Ishikawa (cell line): Measurements from ENCODE around the gene SIRT2.

Experiments used
- CEBPB ChIP-seq: IDR thresholded peaks from 2 replicates; pipeline ENCODE4 v1.6.1; 2012
- CREB1 ChIP-seq: IDR thresholded peaks from 2 replicates; pipeline ENCODE4 v1.6.1; 2012; ENCODE audit warnings: low read depth
- EGR1 ChIP-seq: IDR thresholded peaks from 2 replicates; pipeline ENCODE4 v1.6.1; 2012
- EP300 ChIP-seq: IDR thresholded peaks from 2 replicates; pipeline ENCODE4 v1.6.1; 2012; ENCODE audit warnings: borderline replicate concordance
- FOXM1 ChIP-seq: IDR thresholded peaks from 2 replicates; pipeline ENCODE4 v1.6.1; 2012; ENCODE audit warnings: low read depth, borderline replicate concordance
- MAX ChIP-seq: IDR thresholded peaks from 2 replicates; pipeline ENCODE4 v1.6.1; 2012
- NFIC ChIP-seq: IDR thresholded peaks from 2 replicates; pipeline ENCODE4 v1.6.1; 2012
- RAD21 ChIP-seq: IDR thresholded peaks from 2 replicates; pipeline ENCODE4 v1.6.1; 2012; ENCODE audit warnings: low read depth
- REST ChIP-seq: IDR thresholded peaks from 2 replicates; pipeline ENCODE4 v1.6.1; 2012; ENCODE audit warnings: low read depth, mild to moderate bottlenecking
- TAF1 ChIP-seq: IDR thresholded peaks from 2 replicates; pipeline ENCODE4 v1.6.1; 2012; ENCODE audit warnings: low read depth, mild to moderate bottlenecking
- TCF12 ChIP-seq: IDR thresholded peaks from 2 replicates; pipeline ENCODE4 v1.6.1; 2012; ENCODE audit warnings: low read depth
- TEAD4 ChIP-seq: IDR thresholded peaks from 2 replicates; pipeline ENCODE4 v1.6.1; 2012
- YY1 ChIP-seq: IDR thresholded peaks from 2 replicates; pipeline ENCODE4 v1.6.1; 2012; ENCODE audit warnings: low read depth
- ZBTB7A ChIP-seq: IDR thresholded peaks from 2 replicates; pipeline ENCODE4 v1.6.1; 2012; ENCODE audit warnings: low read depth
- TF ChIP-seq, protein P1 (sequence below): IDR thresholded peaks from 2 replicates; pipeline ENCODE4 v1.6.1; 2012

The SIRT2 gene

DNA sequence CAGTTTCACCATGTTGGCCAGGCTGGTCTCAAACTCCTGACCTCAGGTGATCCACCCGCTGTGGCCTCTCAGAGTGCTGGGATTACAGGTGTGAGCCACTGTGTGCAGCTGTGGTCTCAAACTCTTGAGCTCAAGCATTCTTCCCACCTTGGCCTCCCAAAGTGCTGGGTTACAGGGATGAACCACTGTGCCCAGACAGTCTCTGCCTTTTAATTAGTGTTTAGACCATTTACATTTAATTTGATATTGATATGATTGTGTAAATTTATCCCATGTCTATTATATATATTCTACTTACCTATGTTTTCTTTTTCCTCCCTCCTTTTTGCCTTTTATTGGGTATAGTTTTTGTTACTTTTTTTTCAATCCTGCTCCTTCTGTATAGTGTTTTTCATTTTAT lies 2.3 kb upstream of the SIRT2 start:
- TF ChIP-seq YY1 (no peak), ZBTB7A (no peak), TCF12 (no peak), FOXM1 (no peak), EGR1 (no peak), TAF1 (no peak), TEAD4 (no peak), MAX (no peak), CREB1 (no peak), RAD21 (no peak), REST (no peak), EP300 (no peak), CEBPB (no peak), NFIC (no peak)
- TF ChIP-seq, protein P1, sequence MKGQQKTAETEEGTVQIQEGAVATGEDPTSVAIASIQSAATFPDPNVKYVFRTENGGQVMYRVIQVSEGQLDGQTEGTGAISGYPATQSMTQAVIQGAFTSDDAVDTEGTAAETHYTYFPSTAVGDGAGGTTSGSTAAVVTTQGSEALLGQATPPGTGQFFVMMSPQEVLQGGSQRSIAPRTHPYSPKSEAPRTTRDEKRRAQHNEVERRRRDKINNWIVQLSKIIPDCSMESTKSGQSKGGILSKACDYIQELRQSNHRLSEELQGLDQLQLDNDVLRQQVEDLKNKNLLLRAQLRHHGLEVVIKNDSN: no peak

GRCh38 chr19:38900743-38901190 lies 1.3 kb upstream of the SIRT2 start:
- TF ChIP-seq ZBTB7A (no peak), RAD21 (no peak), TCF12 (no peak), YY1 (no peak), CREB1 (no peak), TAF1 (no peak), EP300 (no peak), FOXM1 (no peak)

GRCh38 chr19:38900202-38900629 lies 798 bp upstream of the SIRT2 start:
- TF ChIP-seq TEAD4: no peak
- TF ChIP-seq TAF1: 0 out of 2 replicates have a peak, but pooled peaks have one; percentile 18
- TF ChIP-seq, protein P1: peak; percentile 83
- TF ChIP-seq FOXM1: no peak

GRCh38 chr19:38898788-38899446 lies 501 bp downstream of the SIRT2 start:
- TF ChIP-seq NFIC: no peak
- TF ChIP-seq EGR1: no peak
- no peak for TF ChIP-seq EP300

DNA sequence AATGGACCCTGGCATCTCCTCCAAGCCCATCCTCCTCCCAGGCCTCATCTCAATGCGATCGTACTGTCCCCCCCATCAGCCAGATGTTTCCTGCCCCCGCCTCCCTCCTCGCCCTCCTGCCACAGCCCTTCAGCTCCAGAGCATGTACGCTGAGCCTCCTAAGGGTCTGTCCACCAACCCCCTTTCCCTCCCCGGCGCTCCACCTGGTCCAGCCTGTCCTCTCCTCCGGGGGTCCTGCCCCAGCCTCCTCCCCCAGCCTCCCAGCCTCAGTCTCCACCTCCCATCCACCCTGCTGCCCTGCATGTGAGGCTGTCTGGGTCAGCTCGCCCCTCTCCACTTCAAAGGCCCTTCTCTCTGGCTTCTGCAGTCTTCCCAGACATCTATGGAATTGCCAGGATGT lies 4.5 kb downstream of the SIRT2 start:
- TF ChIP-seq MAX: no peak
- no peak for TF ChIP-seq RAD21
- TF ChIP-seq REST: no peak
- TF ChIP-seq ZBTB7A: no peak
- TF ChIP-seq FOXM1: no peak
- no peak for TF ChIP-seq CEBPB
- no peak for TF ChIP-seq EGR1
- TF ChIP-seq YY1: no peak
- TF ChIP-seq, protein P1: no peak

DNA sequence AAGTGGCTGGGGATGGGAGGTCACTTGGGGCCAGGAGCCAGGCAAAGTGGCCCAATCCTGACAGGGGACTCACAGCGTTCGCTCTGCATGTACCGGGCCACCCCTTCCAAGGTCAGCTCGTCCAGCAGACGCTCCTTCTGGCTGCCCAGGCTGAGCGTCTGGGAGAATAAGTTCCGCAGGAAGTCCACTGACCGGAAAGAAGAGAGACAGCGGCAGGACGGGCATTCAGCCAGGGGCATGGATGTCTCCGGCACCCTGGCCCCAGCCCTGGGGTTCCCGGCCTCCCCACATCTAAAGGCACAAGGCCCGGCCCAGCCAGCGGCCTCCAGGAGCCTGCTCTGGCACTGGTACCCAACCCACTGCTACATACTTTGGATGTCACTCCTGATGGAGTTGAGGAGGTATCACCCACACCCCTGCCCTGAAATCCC lies 6.1 kb downstream of the SIRT2 start:
- TF ChIP-seq MAX (no peak), TCF12 (no peak), NFIC (no peak), ZBTB7A (no peak), CEBPB (no peak), TAF1 (no peak), TEAD4 (no peak)
